ENCODE results near the gene PRKAR1B.

The PRKAR1B gene

DNA sequence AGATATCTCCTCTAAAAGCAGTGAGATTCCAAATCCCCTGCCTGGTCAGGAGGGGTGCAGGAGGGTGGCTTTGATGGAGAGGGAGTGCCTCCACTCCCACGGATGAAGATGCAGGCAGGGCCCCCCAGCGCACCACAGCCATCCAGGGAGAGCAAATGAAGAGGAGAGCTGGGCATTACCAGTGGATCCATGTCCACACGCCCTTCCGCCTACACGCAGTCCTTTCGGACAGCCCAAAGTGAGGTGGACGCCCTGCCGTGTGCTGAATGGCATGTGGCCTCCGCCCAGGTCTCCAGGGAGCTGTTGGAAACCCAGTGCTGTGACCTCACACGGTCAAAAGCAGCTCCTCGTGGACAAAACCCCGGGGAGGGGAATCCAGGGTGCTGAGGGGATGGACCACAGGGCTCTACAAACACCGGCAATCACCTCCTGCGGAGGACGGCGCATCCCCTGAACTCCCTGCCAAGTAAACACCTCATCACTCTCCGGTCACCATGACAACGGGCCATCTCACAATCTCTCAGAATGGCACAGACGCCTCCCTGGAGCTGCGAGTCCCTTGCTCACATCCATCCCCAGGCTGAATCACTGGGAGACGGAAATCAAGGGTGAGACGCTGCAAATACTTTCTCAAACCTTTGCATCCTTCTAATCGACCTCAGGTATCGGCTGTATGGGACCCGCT is 35.6 kb downstream of the PRKAR1B start:
- DNase-seq (ENCODE audit: low read depth in 2 of 2), result no peak

DNA sequence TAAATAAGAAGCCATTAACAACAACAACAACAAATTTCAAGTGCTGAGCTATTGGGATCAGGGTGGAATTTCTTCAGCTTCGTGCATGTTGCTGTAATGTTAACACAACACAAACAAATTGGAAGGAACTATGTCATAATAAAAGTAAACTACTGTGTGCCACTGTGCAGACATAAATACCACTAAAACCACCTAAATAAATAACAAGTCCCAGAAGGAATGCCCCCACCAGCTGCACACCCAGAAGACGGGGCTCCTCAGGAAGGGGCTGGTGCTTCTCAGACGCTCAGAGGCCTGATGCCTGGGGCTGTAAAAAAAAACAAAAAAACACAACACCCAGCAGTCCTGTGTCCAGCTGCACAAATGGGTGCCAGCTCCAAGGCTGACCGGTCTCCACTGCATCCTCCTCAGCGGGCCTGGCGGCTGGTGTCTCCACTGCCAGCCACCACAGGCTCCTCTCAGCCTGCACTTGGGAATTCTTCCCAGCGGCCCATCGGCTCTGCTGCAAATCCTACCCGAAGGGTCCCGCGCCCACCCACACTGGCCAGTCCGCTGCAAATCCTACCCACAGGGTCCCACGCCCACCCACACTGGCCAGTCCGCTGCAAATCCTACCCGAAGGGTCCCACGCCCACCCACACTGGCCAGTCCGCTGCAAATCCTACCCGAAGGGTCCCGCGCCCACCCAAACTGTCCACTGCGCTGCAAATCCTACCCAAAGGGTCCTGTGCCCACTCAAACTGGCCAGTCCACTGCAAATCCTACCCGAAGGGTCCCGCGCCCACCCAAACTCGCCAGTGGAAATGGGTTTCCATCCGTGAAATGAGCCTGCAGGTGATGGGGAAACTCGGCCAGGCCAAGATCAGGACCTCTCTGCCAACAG is 36.4 kb downstream of the PRKAR1B start:
- no peak for DNase-seq (ENCODE audit: low read depth in 2 of 2)

DNA sequence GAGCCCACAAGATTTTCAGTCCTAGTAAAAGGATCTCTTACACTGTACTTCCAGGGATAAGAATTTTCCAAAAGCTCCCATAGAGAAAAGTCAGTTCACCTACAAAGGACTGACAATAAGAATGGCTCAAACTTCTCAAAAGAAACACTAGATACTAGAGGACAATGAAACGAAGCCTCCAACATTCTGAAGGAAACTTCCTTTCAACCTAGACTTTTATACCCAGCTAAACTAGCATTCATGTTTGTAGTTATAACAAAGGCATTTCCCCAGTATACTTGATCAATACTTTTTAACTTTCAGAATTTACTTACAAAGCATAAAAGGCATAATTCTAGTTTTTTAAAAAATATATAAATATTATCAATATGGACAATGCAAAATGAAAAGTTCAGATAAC is 41.5 kb downstream of the PRKAR1B start:
- no peak for DNase-seq (ENCODE audit: low read depth in 2 of 2)

DNA sequence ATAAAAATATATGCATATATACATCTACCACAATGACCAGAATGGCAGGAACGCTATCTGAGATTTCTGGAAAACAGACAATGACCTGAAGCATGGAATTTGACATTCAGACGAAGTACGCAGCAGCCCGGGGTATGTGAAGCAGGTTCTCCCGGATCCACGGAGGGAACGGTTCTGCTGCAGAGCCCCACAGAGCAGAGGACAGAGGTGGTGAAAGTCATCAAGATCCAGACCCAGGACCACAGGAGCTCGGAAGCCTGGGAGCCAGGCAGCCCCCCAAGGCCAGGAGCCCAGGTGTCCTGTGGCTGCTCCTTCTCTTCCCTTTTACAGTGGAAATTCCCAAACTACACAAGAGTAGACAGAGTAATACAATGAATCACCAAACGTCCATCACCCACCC is 42.7 kb downstream of the PRKAR1B start:
- DNase-seq (ENCODE audit: low read depth in 2 of 2), result no peak

DNA sequence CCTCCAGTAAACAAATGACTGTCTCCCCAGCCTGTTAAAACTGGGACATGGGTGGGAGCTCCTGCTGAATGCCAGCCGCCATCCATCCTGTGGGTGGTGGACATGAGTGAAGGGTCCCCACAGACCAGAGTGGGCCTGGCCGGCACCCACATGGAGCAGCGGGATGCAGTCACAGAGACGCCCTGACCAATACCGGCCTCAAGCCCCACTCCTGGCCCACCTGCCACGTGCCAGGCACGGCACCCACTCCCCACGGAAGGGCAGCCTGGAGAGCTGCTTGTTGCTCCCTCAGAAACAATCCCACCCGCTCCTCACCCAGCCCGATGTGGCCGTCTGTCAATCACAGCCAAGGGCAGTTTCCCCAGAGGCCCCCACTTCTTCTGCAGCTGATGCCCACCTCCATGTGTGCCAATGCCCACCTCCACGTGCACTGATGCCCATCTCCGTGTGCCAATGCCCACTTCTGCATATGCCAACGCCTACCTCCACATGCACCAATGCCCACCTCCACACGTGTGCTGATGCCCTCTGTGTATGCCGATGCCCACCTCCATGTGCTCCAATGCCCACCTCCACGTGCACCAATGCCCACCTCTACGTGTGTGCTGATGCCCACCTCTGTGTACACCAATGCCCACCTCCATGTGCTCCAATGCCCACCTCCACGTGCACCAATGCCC is 43.4 kb downstream of the PRKAR1B start:
- DNase-seq (ENCODE audit: low read depth in 2 of 2), result no peak

DNA sequence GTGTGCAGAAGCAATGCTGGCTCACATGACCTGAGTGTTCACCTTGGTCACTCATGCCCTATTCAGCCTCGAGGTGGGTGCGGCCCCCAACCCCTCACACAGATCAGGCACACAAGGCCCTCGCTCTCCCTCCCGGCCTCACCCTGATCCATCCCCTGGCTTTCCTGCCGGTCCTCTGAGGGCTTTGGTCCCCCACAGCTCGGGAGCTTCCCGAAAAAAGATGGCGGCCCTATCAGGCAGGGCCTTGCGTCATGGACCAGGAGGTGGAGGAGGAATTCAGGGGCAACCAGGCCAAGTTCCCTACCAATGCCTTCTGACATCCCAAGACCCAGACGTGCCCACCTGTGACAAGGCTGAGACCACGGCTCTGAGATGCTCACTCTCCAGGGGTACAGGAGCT is 44.3 kb downstream of the PRKAR1B start:
- no peak for DNase-seq (ENCODE audit: low read depth in 2 of 2)

DNA sequence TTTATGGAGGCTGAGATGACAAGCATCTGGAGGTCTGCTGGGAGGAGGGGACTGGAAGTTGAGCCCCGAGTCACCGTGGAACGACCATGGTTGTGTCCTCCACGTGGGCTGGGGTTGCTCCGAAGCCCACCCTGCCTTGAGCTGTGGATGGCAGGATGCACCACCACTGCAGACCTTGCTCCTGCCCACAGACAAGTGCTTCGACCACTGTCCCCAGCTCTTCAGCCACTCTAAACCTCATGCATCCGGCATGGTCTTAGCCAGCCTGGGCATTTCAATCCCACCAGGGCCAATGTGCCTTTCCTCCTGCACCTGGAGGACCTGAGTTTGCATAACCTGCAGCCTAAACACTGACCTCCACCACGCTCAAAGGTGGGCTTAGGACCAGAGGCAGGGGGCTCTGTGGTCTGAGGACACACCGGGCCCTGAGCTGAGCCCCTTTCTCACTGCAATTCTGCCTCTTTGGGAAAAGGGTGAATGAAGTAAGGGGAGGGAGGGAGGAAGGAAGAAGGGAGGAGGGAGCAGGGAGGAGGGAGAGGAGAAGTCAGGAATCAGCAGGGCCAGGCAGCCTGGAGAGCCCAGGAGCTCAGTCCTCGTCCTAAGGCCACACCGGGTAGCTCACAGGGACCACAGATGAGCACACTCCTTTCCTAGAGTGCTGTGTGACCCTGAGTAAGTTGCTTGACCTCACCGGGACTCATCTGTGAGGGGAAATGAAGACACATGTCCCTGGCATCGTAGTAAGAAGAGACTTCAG is 45.4 kb downstream of the PRKAR1B start:
- no peak for DNase-seq (ENCODE audit: low read depth in 2 of 2)

DNA sequence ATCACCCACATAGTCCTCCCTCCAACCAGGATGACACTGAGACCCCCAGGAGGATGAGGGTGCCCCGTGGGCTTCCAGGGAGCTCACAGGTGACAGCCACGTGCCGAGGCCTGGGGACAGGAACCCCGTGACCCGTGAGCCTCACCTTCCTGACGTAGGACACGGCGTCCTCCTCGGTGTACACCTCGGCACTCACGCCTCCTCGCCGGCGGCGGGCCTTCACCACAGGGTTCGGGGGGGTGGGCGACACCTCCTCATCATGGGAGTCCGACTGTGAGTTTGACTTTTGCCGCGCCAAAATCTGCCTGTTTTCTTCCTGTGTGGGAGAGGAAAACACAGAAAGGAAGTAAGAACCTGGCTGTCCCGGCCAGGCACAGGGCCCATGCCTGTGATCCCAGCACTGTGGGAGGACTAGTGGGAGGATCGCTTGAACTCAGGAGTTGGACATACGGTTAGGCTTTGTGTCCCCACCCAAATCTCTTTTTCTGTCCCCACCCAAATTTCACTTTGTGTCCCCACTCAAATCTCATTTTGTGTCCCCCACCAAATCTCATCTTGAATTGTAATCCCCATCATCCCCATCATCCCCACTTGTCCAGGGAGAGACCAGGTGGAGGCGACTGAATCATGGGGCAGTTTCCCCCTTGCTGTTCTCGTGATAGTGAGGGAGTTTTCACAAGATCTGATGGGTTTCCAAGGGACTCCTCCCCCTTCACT is 46.5 kb downstream of the PRKAR1B start:
- no peak for DNase-seq (ENCODE audit: low read depth in 2 of 2)

DNA sequence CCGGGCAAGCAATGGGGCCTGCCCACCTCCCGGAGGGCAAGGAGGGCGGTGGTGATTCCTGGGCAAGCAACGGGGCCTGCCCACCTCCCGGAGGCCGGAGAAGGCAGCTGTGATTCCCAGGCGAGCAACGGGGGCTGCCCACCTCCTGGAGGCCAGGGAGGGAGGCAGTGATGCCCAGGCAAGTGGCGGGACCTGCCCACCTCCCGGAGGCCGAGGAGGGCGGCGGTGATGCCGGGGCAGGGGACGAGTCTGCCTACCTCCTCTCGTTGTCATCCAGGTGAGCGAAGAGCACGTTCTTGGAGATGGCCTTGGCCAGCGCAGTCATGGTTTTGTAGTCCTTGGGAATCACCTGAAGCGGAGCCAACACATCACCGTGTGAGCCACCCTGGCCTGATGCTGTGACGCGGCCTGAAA is 50.1 kb downstream of the PRKAR1B start:
- DNase-seq (ENCODE audit: low read depth in 2 of 2), result no peak

DNA sequence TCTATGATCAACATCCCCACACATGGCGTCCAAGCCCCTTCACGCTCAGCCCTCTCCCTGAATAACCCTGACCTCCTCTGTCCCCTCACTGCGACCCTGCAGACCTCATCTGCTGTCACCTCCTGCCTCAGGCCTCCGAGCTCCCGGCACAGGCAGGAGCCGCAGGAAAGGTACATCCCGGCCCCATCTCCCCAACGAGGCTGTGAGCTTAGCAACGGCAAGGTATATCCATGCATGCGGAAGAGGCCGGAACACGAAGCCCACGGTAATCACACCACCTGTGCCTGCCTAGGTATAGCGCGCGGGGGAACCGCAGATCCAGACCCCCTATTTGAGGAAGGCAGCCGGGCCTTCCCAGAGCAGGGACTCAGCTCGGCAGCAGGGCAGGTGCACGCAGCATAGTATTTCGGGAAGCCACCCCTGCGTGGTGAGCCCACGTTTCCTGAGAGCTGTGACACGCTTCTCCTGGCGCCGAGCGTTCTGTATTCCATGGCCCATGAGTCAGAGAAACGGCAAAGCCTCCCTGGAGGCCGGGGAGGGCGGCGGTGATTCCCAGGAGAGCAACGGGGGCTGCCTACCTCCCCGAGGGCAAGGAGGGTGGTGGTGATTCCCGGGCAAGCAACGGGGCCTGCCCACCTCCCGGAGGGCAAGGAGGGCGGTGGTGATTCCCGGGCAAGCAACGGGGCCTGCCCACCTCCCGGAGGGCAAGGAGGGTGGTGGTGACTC is 50.7 kb downstream of the PRKAR1B start:
- DNase-seq (ENCODE audit: low read depth in 2 of 2), result no peak

DNA sequence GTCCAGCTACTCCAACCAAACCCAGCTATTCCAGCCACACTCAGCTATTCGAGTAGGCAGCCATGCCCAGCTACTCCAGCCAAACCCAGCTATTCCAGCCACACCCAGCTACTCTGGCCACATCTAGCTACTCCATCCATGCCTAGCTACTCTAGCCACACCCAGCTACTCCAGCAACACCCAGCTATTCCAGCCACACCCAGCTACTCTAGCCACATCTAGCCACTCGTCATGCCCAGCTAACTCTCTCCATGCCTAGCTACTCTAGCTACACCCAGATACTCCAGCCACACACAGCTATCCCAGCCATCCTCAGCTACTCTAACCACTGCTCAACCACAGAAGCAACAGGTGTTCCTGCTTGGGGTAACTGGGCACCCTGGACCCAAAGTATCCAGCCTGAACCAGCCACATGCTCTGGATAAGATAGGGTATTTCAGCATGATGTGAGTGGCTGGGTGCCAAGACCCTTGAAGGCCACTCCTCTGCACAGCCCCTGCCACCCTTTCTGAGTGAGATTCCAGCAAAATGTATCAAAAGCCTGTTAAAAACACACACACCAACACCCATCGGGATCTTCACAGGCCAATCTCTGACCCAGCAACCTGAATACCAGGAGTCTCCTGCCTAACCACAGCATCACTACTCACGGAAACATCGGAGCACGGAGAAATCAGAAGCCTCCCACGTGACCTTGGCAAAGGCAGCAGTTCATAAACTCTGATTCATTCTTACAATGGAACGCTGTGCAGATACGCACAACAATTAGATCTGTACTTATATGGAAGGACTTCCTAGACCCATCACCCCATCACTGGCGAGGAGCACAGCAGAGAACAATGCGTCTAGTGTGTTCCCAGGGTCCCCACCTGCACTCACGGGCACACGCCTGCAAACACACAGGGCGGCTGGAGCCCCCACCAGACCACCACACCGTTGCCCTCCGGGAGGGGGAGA is 52.3 kb downstream of the PRKAR1B start:
- DNase-seq (ENCODE audit: low read depth in 2 of 2), result no peak

DNA sequence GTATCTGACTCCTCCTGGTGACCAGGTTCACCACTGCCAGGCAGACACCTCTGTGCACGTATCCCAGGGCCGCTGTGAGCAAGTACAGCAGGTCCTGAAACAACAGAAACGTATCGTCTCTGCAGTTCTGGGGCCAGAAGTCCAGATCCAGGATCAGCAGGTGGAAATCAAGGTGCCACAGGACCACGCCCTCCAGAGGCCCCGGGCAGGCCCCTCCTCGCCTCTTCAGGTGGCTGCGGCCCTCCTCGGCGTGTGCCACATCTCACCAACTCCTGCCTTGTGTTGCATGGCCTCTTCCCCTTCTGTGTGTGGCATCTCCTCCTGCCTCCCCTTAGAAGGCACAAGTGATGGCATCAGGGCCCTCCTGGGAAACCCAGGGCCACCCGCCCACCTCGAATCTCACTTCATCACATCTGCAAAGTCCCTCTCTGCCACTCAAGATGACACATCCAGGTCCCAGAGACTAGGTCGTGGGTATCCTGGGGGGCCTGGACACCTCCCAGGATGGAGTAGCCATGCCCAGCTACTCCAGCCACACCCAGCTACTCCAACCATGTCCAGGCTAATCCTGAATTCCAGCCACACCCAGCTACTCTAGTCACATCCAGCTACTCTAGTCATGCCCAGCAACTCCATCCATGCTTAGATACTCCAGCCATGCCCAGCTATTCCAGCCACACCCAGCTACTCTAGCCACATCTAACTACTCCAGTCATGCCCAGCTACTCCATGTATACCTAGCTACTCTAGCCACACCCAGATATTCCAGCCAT is 53.2 kb downstream of the PRKAR1B start:
- DNase-seq (ENCODE audit: low read depth in 2 of 2), result no peak

DNA sequence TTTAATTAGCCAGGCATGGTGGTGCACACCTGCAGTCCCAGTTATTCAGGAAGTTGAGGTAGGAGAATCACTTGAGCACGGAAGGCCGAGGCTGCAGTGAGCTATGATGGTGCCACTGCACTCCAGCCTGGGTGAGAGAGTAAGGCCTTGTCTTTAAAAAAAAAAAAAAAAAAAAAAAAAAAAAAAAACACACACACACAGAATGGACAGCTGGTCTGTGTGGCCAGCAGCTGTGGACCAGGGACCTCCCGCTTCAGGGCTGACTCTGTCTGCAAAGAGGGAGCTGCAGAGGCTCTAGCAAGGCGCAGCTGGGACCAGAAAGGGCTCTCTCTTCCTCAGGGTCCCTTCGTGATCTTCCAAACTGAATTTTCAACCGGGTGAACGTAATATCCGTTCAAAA is 54.2 kb downstream of the PRKAR1B start:
- no peak for DNase-seq (ENCODE audit: low read depth in 2 of 2)

DNA sequence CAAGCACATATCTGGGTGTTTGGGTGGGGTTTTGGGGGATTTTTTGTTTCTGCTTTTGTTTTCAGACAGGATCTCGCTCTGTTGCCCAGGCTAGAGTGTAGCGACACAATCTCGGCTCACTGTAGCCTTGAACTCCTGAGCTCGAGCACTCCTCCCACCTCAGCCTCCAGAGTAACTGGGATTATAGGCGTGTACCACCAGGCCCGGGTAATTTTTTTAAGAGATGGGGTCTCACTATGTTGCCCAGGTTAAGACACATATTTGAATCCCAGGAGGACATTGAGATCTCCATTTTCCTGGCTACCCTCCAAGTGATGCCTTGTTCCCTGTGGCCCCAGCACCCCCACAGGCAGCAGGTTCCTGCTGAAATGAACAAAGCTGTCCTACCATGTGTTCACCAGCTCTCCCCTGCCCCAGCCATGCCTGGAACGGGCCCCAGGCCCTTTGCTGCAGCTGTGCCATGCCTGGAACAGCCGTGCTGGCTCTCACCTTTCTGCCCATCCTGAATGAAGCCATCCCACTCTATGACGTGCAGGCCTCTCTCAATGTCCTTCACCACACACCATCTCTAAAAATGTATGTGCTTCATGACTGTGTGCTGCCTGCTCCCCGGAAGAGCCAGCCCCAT is 55.6 kb downstream of the PRKAR1B start:
- DNase-seq (ENCODE audit: low read depth in 2 of 2), result no peak

DNA sequence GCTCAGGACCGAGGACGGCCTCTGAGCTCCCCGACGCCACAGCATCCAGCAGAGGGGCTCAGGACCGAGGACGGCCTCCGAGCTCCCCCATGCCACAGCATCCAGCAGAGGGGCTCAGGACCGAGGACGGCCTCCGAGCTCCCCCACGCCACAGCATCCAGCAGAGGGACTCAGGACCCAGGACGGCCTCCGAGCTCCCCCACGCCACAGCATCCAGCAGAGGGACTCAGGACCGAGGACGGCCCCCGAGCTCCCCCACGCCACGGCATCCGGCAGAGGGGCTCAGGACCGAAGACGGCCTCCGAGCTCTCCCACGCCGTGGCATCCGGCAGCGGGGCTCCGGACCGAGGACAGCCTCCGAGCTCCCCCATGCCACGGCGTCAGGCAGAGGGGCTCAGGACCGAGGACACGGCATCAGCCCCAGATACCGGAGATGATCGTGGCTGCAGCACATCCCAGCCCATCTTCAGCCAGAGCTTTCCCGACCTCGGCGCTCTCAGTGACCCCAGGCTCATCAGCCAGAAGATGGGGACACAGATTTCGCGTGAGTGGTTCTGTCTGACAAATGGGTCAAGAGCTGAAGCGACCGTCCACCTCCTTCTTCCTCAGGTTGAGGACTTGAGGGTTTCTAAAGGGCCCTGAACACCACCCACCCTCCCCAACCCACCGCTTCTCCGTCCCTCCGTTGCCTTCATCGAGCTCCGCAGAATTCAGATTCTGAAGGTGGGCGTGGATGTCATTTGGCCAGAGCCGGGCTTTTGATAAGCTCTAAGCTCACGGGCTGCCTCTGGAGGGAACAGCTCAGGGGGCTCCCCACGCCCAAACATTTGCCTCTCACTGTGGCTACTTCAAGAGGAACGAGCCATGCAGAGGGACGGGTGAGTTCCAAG is 56.3 kb downstream of the PRKAR1B start:
- no peak for DNase-seq (ENCODE audit: low read depth in 2 of 2)

DNA sequence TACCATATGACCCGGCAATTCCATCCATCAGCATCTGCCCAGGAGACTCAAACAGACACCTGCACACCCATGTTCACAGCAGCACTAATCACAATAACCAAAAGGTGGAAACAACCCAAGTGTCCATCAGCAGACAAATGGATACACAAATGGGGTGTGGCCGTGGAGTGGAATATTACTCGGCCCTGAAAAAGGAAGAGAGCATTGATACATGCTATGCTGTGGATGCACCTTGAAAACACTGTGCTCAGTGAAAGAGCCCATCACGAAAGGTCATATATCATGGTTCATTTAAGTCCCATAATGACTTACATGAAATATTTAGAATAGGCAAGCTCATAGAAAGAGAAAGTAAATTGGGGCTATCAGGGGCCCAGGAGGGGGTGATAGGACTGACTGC is 58.1 kb downstream of the PRKAR1B start:
- DNase-seq (ENCODE audit: low read depth in 2 of 2), result no peak

Data from stimulated activated CD8-positive, alpha-beta memory T cell treated with anti-CD3 and anti-CD28 coated beads, Interleukin-2, amount 100 ng/mL, for 1 hour (primary cell).